HTR-8/SVneo (cell line): ENCODE results near the gene ENTPD6.
"Not testable (repeated sequence)": the region's sequence is repeated elsewhere in the genome, so short reads cannot be mapped to it uniquely, and the experiment has no call there.

Experiments used
- DNase-seq: peaks from one replicate; pipeline ENCODE4 v3.0.0; 2011; ENCODE audit warnings: low spot score, mixed read lengths; ENCODE audit not compliant: insufficient read length
- FAIRE-seq: peaks from 2 replicates; lab custom pipeline; 2011; peaks lifted over from hg19 to GRCh38; lab: Jason Lieb, UNC

Gene ENTPD6

DNA sequence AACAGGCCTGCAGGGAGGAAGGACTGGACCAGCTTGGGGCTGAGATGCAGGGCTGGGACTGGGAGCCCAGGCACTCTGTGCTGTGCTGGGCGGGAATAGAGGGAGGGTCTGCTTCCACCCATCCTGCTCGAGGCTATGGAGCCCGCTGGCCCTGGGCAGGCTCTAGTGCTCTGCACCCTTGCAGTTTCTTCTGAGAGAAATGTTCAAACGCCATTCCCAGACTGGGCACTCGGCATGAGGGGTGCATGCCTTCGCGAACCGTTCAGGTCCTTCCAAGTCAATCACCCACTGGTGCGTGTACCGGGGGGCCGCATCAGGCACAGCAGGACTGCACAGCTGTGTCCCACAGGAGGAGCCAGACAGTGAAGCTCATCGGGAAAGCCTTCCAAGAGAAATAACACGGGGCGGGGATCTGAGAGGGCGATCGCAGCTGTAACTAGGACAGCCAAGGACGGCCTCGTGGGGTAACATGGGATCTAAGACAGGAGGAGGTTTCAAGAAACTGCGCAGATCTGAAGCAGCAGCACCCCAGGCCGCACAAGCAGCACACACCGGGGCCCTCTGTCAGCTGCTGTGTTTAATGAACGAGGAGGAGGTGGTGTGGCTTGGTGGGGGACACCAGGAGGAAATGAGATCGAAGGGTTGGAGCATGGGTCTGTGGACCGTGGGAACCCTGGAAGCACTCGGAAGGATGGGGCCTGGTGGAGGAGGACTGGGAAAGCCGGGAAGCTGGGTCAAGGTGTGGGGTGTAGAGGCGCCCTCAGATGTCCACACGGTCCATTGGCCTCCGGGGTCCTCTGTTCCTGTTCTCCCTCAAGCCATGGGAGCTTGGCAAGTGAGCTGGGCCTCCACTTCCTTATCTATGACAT, 26.3 kb downstream of the ENTPD6 start:
- no peak for FAIRE-seq
- no peak for DNase-seq

DNA sequence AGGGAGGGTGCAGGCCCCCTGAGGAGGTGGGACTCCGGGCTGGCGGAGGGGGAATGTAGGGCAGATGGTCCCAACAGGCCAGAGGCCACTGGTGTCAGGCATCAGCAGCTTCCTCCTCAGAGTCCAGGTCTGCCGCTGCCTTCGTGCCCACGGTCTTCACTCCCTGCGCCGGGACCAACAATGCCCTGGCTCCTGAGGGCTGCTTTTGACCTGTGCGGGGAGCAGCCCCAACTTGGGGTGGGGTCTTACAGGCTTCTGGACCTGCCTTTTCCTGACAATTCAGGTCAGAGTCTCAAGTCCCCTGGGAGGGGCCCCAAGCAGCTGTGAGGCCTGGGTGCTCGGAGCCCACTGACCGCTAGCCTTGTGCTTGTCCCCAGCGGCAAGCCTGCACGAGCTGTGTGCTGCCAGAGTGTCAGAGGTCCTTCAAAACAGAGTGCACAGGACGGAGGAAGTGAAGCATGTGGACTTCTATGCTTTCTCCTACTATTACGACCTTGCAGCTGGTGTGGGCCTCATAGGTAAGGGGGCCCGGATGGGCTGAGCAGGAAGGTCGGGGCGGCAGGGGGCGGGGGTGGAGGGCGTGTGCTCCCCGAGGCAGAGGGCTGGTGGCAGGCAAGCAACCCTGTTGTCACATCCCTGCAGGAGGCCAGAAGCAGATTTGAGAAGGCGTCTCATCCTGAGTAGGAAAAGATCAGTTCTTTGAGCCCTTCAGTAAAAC, 27.1 kb downstream of the ENTPD6 start:
- no peak for FAIRE-seq
- no peak for DNase-seq

DNA sequence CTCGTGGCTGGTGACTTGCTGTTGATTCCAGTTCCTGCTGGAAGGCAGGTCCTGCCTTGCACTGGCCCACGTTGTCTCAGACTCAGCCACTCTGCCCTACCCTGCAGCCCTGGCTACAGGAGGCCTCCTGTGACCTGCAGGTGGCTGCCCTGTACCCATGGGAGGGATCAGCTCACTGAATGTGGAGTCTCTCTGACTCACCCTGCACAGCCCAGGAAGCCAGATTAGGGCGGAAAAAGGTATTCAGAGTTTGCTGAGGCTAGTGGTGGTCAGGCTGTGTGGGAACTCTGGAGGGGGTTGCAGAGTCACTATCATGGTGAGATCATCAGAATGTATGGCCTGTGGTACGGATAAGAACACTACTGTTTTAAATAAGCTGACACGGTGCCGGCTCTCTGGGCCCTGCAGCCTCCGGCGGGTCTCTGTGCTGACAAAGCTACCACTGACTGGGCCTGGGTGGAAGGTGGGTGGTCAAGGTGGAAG, 27.7 kb downstream of the ENTPD6 start:
- DNase-seq (peak; percentile 87), FAIRE-seq (peak; percentile 92)

DNA sequence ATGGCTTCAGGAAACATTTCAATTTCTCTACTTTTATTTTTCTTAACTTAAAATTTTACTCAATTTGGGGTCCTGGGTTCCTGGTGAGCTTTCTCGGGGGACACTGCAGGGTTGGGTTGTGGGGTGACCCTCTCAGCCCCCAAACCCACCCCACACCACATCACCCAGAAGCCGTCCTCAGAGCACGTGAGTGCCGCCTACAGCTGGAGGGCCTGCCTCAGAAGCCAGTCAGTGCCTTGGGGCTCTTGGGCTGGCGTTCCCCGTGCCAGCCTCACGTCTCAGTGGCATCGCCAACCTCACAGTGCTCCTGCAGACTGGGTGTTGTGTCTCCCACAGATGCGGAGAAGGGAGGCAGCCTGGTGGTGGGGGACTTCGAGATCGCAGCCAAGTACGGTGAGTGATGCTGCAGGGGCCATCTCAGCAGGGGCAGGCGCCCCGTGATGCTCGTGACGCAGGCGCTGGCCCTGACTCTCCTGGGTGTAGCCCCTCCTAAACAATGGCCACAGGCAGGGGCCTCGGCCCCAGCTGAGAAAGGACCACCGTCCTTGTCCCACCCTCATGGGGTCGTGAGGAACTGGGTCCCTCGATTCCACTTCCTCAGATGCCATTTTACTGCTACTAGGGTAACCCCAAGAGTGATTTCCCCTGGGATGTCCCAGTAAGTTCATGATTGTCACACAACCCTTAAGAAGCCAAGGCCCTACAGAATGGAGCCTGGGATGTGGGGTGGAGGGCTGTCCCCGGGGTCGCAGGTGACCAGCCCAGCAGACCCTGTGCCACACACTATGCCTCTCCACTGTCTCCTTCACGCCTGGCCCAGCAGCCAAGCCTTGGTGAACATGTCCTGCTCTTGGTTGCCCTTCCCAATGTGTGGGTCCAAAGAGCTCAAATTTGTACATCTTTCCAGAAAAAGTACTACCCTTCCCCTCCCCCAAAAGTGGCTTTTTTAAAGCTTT, 28.5 kb downstream of the ENTPD6 start:
- DNase-seq (no peak), FAIRE-seq (peak; percentile 4)

DNA sequence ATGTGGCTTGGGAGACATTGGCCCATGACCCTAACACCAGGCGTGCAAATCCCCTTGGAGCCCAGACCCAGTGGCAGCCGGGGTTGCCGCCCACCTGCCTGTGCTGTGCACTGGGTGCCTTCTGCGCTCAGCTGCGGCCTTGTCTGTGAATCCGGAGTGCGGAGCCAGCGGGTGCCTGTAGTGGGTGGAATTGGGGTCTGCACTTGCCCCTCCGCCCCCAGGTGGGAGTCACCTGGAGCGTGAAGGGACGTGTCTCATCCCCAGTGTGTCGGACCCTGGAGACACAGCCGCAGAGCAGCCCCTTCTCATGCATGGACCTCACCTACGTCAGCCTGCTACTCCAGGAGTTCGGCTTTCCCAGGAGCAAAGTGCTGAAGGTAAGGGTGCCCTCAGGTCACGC, 29.4 kb downstream of the ENTPD6 start:
- DNase-seq (no peak), FAIRE-seq (no peak)

DNA sequence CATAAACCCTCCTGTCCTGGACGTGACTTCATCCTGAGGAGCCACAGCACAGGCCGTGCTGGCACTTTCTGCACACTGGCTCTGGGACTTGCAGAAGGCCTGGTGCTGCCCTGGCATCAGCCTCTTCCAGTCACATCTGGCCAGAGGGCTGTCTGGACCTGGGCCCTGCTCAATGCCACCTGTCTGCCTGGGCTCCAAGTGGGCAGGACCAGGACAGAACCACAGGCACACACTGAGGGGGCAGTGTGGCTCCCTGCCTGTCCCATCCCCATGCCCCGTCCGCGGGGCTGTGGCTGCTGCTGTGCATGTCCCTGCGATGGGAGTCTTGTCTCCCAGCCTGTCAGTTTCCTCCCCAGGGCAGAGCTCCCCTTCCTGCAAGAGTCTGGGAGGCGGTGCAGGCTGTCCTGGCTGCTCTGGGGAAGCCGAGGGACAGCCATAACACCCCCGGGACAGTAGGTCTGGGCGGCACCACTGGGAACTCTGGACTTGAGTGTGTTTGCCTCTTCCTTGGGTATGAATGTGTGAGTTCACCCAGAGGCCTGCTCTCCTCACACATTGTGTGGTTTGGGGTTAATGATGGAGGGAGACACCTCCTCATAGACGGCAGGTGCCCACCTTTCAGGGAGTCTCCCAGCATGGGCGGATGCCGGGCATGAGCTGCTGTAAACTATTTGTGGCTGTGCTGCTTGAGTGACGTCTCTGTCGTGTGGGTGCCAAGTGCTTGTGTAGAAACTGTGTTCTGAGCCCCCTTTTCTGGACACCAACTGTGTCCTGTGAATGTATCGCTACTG, 30.3 kb downstream of the ENTPD6 start:
- FAIRE-seq (no peak), DNase-seq (no peak)

DNA sequence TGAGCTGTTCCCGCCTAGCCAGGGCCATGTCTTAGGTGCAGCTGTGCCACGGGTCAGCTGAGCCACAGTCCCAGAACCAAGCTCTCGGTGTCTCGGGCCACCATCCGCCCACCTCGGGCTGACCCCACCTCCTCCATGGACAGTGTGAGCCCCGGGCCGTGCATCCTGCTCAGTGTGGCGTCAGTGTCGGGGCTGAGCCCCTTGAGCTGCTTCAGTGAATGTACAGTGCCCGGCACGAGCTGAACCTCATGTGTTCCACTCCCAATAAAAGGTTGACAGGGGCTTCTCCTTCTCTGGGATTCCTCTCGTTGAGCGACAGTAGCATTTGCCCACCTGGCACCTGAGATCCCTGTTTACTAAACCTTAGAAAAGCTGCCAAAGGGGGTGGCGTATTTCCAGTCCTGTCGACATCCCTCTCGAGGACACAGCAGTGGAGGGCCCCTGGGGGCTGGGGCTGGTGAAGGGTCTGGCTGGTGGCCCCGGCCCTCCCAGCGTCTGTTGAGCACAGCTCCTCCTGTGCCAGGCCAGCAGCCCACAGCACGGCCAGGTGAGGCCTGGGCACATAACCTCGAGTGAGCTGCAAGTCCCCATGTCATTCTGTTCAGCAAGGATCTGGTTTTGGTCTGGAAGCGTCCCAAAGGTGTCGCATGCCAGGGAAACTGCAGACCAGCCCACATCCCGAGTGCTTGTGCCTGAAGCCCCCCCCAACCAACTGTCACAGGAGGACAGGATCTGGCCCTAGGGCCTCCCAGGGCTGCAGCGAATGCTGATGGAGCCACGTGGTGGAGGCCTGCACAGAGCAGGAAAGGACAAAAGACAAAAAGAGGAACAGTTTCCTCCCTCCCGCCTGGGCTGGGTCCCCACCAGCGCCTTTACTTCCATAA, 31.2 kb downstream of the ENTPD6 start:
- FAIRE-seq (no peak), DNase-seq (no peak)

DNA sequence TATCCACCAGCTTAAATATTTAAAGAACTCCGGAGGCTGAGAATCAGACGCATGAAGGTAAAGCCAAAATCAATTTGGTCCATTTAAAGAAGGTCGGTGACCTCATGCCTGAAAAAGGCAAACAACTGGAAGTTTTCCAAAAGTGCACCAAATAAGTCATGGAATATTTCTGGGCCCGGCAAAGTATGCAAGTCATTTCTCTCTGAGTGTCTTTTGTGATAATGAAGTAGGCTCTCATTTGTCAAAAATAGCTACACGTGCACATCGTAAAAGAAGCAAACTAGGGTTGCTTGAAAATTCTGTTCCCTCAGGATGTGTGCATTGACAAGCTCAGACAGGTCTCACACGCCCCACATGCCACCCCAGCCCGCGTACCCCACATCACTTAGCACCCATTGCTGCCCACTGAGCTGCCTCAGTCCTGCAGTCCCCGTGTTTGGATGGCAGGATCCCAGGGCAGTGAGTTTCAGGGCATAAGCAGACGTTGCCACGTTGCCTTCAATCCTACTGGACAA, 31.9 kb downstream of the ENTPD6 start:
- DNase-seq = no peak
- FAIRE-seq = no peak

DNA sequence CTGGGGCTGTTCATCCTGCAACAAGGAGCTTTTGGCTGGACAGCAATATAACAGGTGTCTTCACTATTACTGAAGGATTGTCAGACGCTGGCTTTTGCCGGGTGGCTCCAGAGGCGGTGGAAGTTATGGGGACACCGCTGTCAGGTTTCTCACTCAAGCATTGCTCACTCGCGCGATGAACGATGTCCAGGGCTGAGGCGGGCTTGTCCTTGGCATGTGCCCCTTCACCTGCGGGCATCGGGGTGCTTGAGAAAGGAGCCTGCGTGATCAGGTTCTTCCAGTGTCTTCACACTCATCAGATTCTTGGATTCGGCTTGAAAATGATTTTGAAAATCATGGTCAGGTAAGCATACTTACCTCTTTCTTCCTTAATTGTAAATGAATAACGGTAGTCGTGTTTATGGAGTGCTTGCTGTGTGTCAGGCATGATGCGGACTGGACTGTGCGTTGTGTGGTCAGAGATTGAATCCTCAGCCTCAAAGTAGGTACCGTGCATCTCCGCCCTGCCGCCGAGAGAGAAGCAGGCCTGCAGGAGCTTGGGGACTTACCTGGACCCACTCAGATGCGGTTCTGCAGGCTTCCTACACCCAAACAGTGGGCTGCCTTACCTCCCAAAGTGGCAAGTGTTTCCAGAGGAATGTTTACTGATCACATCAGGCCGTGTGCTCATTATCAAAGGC, 34.1 kb downstream of the ENTPD6 start:
- DNase-seq (no peak), FAIRE-seq (no peak)

DNA sequence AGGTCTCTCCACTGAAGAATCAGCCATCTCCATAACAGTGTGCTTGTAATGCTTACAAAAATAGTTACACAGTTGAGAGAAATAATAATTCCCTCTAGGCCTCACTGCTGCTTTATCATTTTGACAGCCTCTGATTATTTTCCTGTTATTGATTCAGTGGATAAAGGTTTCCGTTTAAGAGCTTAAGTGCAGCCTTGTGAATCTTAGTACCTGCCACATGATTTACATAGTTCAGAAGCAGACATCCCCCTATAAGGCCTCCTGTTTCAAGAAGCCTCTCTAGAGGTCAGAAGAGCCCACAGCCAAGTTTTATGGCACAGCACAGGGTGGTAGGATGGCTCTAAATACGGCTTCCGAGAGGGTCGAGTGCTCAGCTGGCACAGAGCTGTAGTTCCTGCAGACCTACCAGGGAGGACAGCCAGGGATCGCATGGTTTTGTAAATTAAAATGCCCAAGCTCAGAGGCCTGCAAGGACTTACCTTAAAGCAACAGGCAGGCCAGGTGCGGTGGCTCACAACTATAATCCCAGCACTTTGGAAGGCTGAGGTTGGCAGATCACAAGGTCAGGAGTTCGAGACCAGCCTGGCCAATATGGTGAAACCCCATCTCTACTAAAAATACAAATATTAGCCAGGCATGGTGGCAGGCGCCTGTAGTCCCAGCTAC, 34.8 kb downstream of the ENTPD6 start:
- FAIRE-seq = no peak
- no peak for DNase-seq

DNA sequence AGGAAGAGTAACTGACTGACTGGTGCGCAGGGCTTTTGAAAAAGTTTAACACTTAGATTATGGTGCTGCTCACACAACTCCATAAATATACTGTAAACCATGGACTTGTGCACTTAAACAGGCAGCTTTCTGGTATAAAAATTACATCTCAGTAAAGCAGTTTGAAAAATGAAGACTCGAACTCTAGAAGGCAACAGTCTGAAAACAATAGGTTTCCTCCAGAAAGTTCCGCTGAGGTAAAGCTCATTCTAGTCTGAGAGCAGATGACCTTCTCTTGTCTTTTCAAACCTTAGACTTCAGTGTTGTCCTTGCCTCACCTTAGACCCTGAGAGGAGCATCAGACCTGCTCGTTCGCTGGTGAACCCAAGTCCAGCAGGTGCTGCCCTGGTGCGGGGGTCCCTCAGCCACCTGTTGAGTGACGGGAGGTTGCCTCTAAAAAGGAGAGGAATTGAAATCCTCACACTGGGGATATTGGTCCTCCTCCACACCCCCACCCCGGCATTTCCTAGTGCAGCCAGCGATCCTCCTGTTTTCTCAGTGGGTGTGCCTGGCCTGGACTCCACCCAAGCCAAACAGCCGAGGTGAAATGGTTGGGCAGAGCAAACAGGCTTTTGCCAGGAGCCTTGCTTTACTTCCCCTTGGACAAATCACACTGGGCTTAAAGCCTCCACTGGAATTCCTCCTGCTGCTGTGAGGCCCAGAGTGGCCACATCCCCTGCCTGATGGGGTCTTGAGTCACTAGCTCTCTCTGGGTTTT, 37.7 kb downstream of the ENTPD6 start:
- DNase-seq (peak; percentile 23), FAIRE-seq (no peak)

DNA sequence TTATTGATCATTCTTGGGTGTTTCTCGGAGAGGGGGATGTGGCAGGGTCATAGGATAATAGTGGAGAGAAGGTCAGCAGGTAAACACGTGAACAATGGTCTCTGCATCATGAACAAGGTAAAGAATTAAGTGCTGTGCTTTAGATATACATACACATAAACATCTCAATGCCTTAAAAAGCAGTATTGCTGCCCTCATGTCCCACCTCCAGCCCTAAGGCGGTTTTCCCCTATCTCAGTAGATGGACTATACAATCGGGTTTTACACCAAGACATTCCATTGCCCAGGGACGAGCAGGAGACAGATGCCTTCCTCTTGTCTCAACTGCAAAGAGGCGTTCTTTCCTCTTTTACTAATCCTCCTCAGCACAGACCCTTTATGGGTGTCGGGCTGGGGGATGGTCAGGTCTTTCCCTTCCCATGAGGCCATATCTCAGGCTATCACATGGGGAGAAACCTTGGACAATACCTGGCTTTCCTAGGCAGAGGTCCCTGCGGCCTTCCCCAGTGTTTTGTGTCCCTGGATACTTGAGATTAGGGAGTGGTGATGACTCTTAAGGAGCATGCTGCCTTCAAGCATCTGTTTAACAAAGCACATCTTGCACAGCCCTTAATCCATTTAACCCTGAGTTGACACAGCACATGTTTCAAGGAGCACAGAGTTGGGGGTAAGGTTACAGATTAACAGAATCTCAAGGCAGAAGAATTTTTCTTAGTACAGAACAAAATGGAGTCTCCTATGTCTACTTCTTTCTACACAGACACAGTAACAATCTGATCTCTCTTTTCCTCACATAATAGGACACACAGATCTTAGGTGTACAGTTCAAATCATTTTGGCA, 38.7 kb downstream of the ENTPD6 start:
- DNase-seq, FAIRE-seq: not testable (repeated sequence)

DNA sequence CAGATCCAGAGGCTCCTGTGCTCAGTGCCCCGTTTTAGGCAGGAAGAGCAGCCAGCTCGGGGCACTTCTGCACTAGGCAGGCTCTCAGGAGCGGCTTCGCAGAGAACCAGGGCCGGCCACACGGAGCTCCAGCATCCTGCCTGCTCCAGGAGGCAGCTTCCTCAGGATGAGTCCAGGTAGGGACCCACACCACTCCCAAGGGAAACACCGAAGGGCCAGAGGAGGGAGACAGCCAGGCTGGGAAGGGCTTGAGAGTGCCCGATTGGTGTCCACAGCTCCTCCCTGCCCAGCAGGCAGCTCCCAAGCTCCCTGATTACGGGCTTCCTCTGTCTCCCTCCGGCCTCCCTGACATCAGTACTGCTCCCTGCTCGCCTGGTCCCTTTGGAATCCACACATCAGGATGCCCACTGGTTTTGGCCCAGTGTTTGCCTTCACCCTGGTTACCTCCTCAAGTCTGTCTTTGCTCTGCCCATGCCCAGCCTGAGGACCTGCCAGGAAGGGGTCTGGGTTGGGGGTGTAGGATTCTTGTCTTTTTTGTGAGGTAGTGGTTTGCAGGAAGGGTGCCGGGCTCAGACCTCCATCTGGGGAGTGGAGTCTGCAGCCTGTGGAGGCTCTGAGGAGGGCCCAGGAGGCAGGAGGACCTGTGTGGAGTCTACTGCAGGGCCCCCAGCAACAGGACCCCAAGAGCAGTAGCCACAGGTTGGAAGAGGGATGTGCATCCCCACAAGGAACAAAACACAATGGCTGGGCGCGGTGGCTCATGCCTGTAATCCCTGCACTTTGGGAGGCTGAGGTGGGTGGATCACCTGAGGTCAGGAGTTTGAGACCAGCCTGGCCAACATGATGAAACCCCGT, 41.2 kb downstream of the ENTPD6 start:
- no peak for FAIRE-seq
- DNase-seq = no peak

DNA sequence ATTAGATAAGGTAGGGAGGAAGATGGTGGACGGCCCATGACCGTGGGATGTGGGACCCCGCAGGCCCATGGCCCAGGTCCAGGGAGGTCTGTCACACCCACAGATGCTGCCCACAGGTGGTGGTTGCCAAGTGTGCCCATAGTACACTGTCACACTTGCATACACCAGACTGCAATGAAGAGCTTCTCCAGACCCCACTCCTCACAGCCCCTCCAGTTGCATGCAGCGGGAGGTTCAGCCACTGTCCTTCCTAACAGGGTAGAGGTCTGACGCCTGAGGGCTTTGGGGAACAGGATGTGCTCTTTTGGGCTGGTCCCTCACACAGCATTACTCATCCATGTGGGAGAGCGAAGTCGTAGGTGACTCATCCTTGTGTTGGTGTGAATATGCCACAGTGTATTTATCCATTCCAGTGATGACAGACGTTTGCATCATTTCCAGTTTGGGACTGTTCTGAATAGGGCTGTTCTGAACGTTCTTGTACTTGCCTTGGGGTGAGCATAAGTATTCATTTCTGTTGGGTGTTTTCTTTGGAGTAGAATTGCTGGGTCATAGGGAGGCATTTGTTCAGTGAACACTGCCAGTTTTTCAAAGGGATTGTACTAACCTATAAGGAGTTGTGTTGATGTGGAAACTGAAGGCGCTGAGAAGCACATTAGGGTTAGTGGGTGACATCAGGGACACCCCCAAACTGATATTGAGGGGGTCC, 42.3 kb downstream of the ENTPD6 start:
- DNase-seq (peak; percentile 93), FAIRE-seq (peak; percentile 58)
